Measurements from ENCODE around the gene PISD. TPM values are rescaled to one million over a fixed set of nuclear protein-coding genes. Genes with fewer than 3 reads are reported as not detected.

PISD gene
- total RNA-seq, 4 donors from 2014 or later, result 33.7 to 111 (median 47.7) TPM

DNA sequence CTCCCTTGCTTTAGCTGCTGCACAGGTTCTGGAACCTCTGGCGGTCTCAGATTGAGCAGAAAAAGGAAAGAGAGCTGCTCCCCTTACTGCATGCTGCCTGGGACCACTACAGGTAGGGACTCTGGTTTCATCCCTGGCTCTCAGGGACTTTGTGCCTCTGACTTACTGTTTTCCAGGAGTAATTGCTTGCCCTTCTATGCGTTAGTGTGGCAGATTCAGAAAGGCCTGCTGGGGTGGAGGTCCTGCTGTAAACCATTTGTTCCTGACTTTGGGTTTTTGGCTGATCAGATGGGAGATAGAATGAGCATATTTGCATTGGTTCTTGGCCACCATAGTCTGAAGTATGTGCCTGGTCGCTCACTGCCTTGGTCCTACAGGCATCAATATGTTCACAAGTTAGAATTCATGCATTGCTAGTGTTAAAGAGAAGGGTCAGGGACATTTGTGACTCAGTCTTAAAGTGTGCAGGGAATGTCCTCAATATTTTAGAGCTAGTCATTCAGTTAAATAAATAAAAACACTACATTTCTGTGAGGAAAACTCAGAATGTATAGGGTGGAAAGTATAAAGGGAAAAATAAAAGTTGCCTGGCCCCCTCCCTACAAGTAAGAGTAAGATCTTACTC lies 78.0 kb downstream of the PISD start:
- TF ChIP-seq, protein P1, sequence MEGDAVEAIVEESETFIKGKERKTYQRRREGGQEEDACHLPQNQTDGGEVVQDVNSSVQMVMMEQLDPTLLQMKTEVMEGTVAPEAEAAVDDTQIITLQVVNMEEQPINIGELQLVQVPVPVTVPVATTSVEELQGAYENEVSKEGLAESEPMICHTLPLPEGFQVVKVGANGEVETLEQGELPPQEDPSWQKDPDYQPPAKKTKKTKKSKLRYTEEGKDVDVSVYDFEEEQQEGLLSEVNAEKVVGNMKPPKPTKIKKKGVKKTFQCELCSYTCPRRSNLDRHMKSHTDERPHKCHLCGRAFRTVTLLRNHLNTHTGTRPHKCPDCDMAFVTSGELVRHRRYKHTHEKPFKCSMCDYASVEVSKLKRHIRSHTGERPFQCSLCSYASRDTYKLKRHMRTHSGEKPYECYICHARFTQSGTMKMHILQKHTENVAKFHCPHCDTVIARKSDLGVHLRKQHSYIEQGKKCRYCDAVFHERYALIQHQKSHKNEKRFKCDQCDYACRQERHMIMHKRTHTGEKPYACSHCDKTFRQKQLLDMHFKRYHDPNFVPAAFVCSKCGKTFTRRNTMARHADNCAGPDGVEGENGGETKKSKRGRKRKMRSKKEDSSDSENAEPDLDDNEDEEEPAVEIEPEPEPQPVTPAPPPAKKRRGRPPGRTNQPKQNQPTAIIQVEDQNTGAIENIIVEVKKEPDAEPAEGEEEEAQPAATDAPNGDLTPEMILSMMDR (IDR thresholded peaks at IDR 0.05), result no peak
- TF ChIP-seq POLR2AphosphoS5 (IDR thresholded peaks at IDR 0.05) (no peak), POLR2A (IDR thresholded peaks at IDR 0.05) (no peak), EP300 (IDR thresholded peaks at IDR 0.05; ENCODE audit: low read depth) (no peak)
- Histone ChIP-seq H3K9me3 (no peaks in the 10 kb centered on the region), H3K4me3 (no peak overlapping the region), H3K27ac (no peak overlapping the region), H3K4me1 (no peaks in the 10 kb centered on the region), H3K27me3 (no peaks in the 10 kb centered on the region), H3K36me3 (peaks cover 0 to 19% (median 3%) of the 10 kb centered on the region in 4 donors)
- no peak for DNase-seq
- in situ Hi-C loops (cut with MboI; ENCODE audit: low pct_ligation_motif_present in 1 of 4, low pct_unique_long_range_greater_than_20kb in 1 of 4, low sequenced_read_pairs in 3 of 4) (no loop called here), intact Hi-C loops (cut with DNase I; ENCODE audit: low total_unique reads) (no loop called here)
- 91 to 100% methylated on average over 1 to 3 of the region's 3 CpGs for WGBS, 2 donors (ENCODE audit: low coverage in 1 of 2)

DNA sequence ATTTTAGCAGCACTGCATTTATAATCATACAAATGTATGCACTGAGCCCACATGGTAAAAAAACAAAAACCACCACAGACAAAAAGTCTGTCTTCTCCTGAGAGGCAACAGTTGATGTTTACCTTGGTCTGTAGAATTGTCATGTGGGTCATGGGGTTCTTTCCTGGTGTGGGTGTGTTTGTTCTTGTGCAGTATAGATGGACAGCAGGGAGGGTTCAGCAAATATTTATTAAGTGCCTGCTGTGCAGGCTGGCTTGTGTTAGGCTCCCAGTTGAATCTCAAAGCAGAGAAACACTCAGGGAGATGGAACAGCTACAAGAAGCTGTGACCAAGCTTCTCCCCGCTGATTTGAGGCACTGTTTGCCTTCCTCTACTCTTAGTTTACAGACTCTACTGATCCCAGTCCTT lies 82.2 kb downstream of the PISD start:
- no peaks in the 10 kb centered on the region for H3K9me3 ChIP-seq
- intact Hi-C loops (cut with DNase I; ENCODE audit: low total_unique reads) (loop anchor here (5.0 kb wide), 1 partner anchor 297 kb away; no protein-coding TSS in a partner anchor), in situ Hi-C loops (cut with MboI; ENCODE audit: low pct_ligation_motif_present in 1 of 4, low pct_unique_long_range_greater_than_20kb in 1 of 4, low sequenced_read_pairs in 3 of 4) (no loop called here)
- H3K4me3 ChIP-seq, result no peak overlapping the region
- WGBS, 2 donors (ENCODE audit: low coverage in 1 of 2), result 79 to 80% methylated on average over 1 of the region's 1 CpG
- no peaks in the 10 kb centered on the region for H3K4me1 ChIP-seq
- TF ChIP-seq POLR2A (IDR thresholded peaks at IDR 0.05) (no peak), POLR2AphosphoS5 (IDR thresholded peaks at IDR 0.05) (no peak), EP300 (IDR thresholded peaks at IDR 0.05; ENCODE audit: low read depth) (no peak)
- TF ChIP-seq, protein P1 (IDR thresholded peaks at IDR 0.05), result no peak
- DNase-seq, result no peak
- H3K36me3 ChIP-seq, result peaks cover 0 to 12% (median 3%) of the 10 kb centered on the region in 4 donors
- no peaks in the 10 kb centered on the region for H3K27me3 ChIP-seq
- H3K27ac ChIP-seq, result no peak overlapping the region

DNA sequence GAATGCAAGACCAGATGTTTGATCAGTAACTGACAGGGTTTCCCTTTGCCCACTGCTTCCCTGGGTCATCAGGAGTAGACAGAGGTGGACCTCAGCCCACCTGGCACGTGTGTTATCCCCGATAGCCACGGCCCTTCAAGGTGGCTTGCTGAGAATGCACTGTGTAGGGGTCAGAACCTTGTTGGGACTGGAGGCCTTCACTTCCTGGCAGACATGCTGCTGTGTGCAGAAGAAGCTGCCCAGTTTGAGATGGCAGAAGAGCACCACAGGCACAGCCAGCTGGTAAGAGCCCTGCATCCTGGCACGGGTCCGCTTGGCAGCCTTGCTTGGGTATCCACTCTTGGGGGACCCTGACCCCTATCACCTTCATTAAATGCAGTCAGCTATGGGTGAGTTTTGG lies 83.8 kb downstream of the PISD start:
- Histone ChIP-seq H3K4me3 (no peak overlapping the region), H3K4me1 (no peaks in the 10 kb centered on the region), H3K9me3 (no peaks in the 10 kb centered on the region), H3K36me3 (peaks cover 0 to 16% (median 5%) of the 10 kb centered on the region in 4 donors), H3K27me3 (no peaks in the 10 kb centered on the region), H3K27ac (no peak overlapping the region)
- in situ Hi-C loops (cut with MboI; ENCODE audit: low pct_ligation_motif_present in 1 of 4, low pct_unique_long_range_greater_than_20kb in 1 of 4, low sequenced_read_pairs in 3 of 4) (no loop called here), intact Hi-C loops (cut with DNase I; ENCODE audit: low total_unique reads) (loop anchor here (5.0 kb wide), 1 partner anchor 299 kb away; no protein-coding TSS in a partner anchor)
- no peak for TF ChIP-seq EP300 (IDR thresholded peaks at IDR 0.05; ENCODE audit: low read depth)
- TF ChIP-seq POLR2A (IDR thresholded peaks at IDR 0.05), result no peak
- 96% methylated on average over 5 of the region's 5 CpGs; no CpG with 5 or more reads in 1 of the 2 donors for WGBS, 2 donors (ENCODE audit: low coverage in 1 of 2)
- no peak for DNase-seq

DNA sequence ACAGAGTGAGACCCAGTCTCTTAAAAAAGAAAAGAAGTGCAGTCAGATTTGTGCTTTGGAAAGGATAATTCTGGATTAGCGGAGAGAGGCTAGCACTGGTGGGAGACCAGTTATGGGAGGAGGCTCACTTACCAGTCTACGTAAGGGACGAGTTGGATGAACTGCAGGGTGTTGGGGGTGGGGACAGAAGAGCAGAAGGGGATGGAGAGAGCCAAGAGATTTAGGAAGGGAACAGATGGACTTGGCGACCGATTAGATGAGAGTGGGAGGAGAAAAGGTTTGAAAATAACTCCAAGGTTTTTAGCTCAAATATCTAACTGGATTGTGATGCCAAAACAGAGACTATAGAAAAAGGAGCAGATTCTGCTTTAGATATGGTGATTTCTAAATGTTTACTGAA lies 84.3 kb downstream of the PISD start:
- Histone ChIP-seq H3K4me3 (no peak overlapping the region), H3K4me1 (no peaks in the 10 kb centered on the region), H3K9me3 (no peaks in the 10 kb centered on the region), H3K27me3 (no peaks in the 10 kb centered on the region), H3K27ac (no peak overlapping the region), H3K36me3 (peaks cover 0 to 20% (median 5%) of the 10 kb centered on the region in 4 donors)
- intact Hi-C loops (cut with DNase I; ENCODE audit: low total_unique reads), result loop anchor here (5.0 kb wide), 1 partner anchor 300 kb away; no protein-coding TSS in a partner anchor
- in situ Hi-C loops (cut with MboI; ENCODE audit: low pct_ligation_motif_present in 1 of 4, low pct_unique_long_range_greater_than_20kb in 1 of 4, low sequenced_read_pairs in 3 of 4), result no loop called here
- 64 to 83% methylated on average over 5 of the region's 5 CpGs for WGBS, 2 donors (ENCODE audit: low coverage in 1 of 2)
- TF ChIP-seq POLR2AphosphoS5 (IDR thresholded peaks at IDR 0.05) (no peak), POLR2A (IDR thresholded peaks at IDR 0.05) (no peak), EP300 (IDR thresholded peaks at IDR 0.05; ENCODE audit: low read depth) (no peak)
- TF ChIP-seq, protein P1 (IDR thresholded peaks at IDR 0.05), result no peak
- no peak for DNase-seq
